Hepatocyte (in vitro differentiated cells): ENCODE results near the gene PTN.

ENCODE experiments used
- CTCF ChIP-seq: fragments of 200-600 bp; sonication (generic); IDR thresholded peaks from 2 replicates; pipeline ENCODE4 v1.5.1; 2016; ENCODE audit warnings: antibody characterized with exemption, mild to moderate bottlenecking; ENCODE audit not compliant: poor library complexity
- EZH2 ChIP-seq: fragments of 200-600 bp; sonication (generic); IDR thresholded peaks from 2 replicates; pipeline ENCODE4 v1.6.1; 2016; ENCODE audit warnings: antibody characterized with exemption, mild to moderate bottlenecking, borderline replicate concordance
- EZH2phosphoT487 ChIP-seq: fragments of 200-600 bp; sonication (generic); IDR thresholded peaks from one replicate; pipeline ENCODE4 v1.6.1; 2018; ENCODE audit warnings: antibody characterized with exemption, mild to moderate bottlenecking, low read depth, moderate library complexity; ENCODE audit not compliant: unreplicated experiment, severe bottlenecking

GRCh38 chr7:137245890-137246289 lies 97.6 kb downstream of the PTN start:
- TF ChIP-seq CTCF (no peak), EZH2 (no peak), EZH2phosphoT487 (no peak)
